Psoas muscle (tissue), 8 donors: ENCODE measurements around the gene C2orf80. TPM values are rescaled to one million over a fixed set of nuclear protein-coding genes. Genes with fewer than 3 reads are reported as not detected.

Experiments
- ATAC-seq, 4 donors: fragments of 200-7000 bp; cut with Tn5 transposase; one replicate each; pipeline ENCODE4 v1.9.1; 2020; ENCODE audit warnings: moderate library complexity in 3 of 4, mild to moderate bottlenecking in 2 of 4
- DNase-seq, 2 donors: peaks; one replicate each; pipeline ENCODE4 v3.0.0-alpha.2; 2020
- H3K27ac ChIP-seq: fragments of 200-600 bp; one replicate; pipeline ENCODE4 v1.8.0; 2022
- H3K27me3 ChIP-seq, 3 donors: fragments of 200-600 bp in 1 of 3; one replicate each; pipeline versions ENCODE4 v1.6.1 to v1.8.0; 2013 to 2022; ENCODE audit warnings: low read length in 2 of 3, mild to moderate bottlenecking in 2 of 3, moderate library complexity in 1 of 3; ENCODE audit not compliant: insufficient read depth in 3 of 3
- H3K36me3 ChIP-seq, 2 donors: fragments of 200-600 bp in 1 of 2; one replicate each; pipeline versions ENCODE4 v1.6.1 to v1.8.0; 2013 to 2022; ENCODE audit warnings: low read depth in 1 of 2, mild to moderate bottlenecking in 1 of 2, moderate library complexity in 1 of 2; ENCODE audit not compliant: insufficient read depth in 1 of 2
- H3K4me1 ChIP-seq: fragments of 200-600 bp; one replicate; pipeline ENCODE4 v1.8.0; 2022
- H3K4me3 ChIP-seq: fragments of 200-600 bp; one replicate; pipeline ENCODE4 v1.8.0; 2022; ENCODE audit warnings: mild to moderate bottlenecking
- H3K9me3 ChIP-seq: fragments of 200-600 bp; one replicate; pipeline ENCODE4 v1.8.0; 2022
- CTCF ChIP-seq: fragments of 200-600 bp; IDR thresholded peaks from one replicate; pipeline ENCODE4 v1.8.0; 2022; ENCODE audit warnings: antibody characterized with exemption
- WGBS, 3 donors: extraction: QIAGEN DNeasy Blood & Tissue Kit; methylation state at CpG; one replicate each; pipeline versions ENCODE4 v1.1.6 to v1.1.7; 2013; 5-methylcytosine and 5-hydroxymethylcytosine counted together
- intact Hi-C, 2 donors: fragments of 100-400 bp; cut with DNase I; formaldehyde crosslinking; loops; one replicate each; pipeline versions ENCODE4 v1.11.0 to v1.14.2; 2022
- polyA plus RNA-seq, 3 donors: library from polyadenylated mRNA; stranded (reverse); fragments of 200-250 nt; gene quantifications; one replicate each; pipeline ENCODE4 v1.2.3, GENCODE V29; 2013
- total RNA-seq, 4 donors: library from RNA; stranded (reverse); fragmentation: NEBNext Ultra II Directional in 2 of 4; extraction: Animal tissue kit (Norgen Biotek cat#: 25700) in 2 of 4; gene quantifications; one replicate each; pipeline versions ENCODE4 v1.2.1 to v1.2.4, GENCODE V29; 2021 to 2023
- donor health status: healthy with polysubstance abuse.
- donor health status: DM: no; HTN: no; CAD: no; lungs with moderate emphysema.
- donor health status: Bipolar disorder and iron deficiency.
- donor health status: healthy.
- donor health status: DM: yes; HTN: yes; CAD: no.
- donor health status: DM: no; HTN: no; CAD: no.
- donor health status: DM: no; HTN: no; CAD: no.
- donor health status: DM: yes; HTN: yes; CAD: no.

The C2orf80 gene
- total and polyA plus RNA-seq, 7 donors, result 0.04 TPM; not detected in 6

GRCh38 chr2:208175840-208176153 is 14.0 kb downstream of the C2orf80 start:
- no peak overlapping the region for H3K4me3 ChIP-seq
- no peaks in the 10 kb centered on the region for H3K27me3 ChIP-seq
- ATAC-seq, result no peak
- 71 to 77% (median 74%) methylated on average over 6 of the region's 6 CpGs for WGBS, 3 donors
- intact Hi-C loops, result loop anchor here in 1 of 2 donors (2.0 kb wide), 1 partner anchor 79 kb away; the partner anchor contains the start of gene IDH1
- no peaks in the 10 kb centered on the region for H3K4me1 ChIP-seq
- H3K27ac ChIP-seq, result no peak overlapping the region
- H3K36me3 ChIP-seq, result no peaks in the 10 kb centered on the region
- DNase-seq, result no peak
- no peaks in the 10 kb centered on the region for H3K9me3 ChIP-seq
- TF ChIP-seq CTCF, result no peak

- WGBS, 3 donors, result 38 to 41% (median 39%) methylated on average over 21 of the region's 21 CpGs
- TF ChIP-seq CTCF, result peak; percentile 79
- ATAC-seq, result peak; percentile 80 to 98 (median 94)
- Histone ChIP-seq H3K9me3 (no peaks in the 10 kb centered on the region), H3K4me3 (no peak overlapping the region), H3K27me3 (no peaks in the 10 kb centered on the region), H3K36me3 (no peaks in the 10 kb centered on the region), H3K27ac (no peak overlapping the region), H3K4me1 (no peaks in the 10 kb centered on the region)
- intact Hi-C loops, result loop anchor here in 1 of 2 donors (2.0 kb wide), 1 partner anchor 80 kb away; the partner anchor contains the start of gene IDH1
- peak; percentile 63 to 67 for DNase-seq
Measured at GRCh38 chr2:208175069-208175839, 14.6 kb downstream of the C2orf80 start.

- intact Hi-C loops, result loop anchor here in 1 of 2 donors (2.0 kb wide), 1 partner anchor 81 kb away; the partner anchor contains the start of gene IDH1
- DNase-seq (no peak), ATAC-seq (no peak)
- Histone ChIP-seq H3K27me3 (no peaks in the 10 kb centered on the region), H3K4me1 (no peaks in the 10 kb centered on the region), H3K9me3 (no peaks in the 10 kb centered on the region), H3K4me3 (no peak overlapping the region), H3K27ac (no peak overlapping the region), H3K36me3 (no peaks in the 10 kb centered on the region)
- 82 to 87% (median 84%) methylated on average over 9 of the region's 9 CpGs for WGBS, 3 donors
- no peak for TF ChIP-seq CTCF
Measured at GRCh38 chr2:208174144-208174543, 15.7 kb downstream of the C2orf80 start.

- DNase-seq (no peak), ATAC-seq (peak in 1 of 4 donors; percentile 26)
- H3K27ac ChIP-seq, result no peak overlapping the region
- no peaks in the 10 kb centered on the region for H3K9me3 ChIP-seq
- no peaks in the 10 kb centered on the region for H3K4me1 ChIP-seq
- WGBS, 3 donors, result 60 to 68% (median 65%) methylated on average over 4 of the region's 4 CpGs
- H3K4me3 ChIP-seq, result no peak overlapping the region
- intact Hi-C loops, result no loop called here
- H3K36me3 ChIP-seq, result no peaks in the 10 kb centered on the region
- no peak for TF ChIP-seq CTCF
- no peaks in the 10 kb centered on the region for H3K27me3 ChIP-seq
Measured at GRCh38 chr2:208172125-208172524, 17.7 kb downstream of the C2orf80 start.
